ENCODE measurements around the gene ATG7. TPM values are rescaled to one million over a fixed set of nuclear protein-coding genes. Genes with fewer than 3 reads are reported as not detected.

Gene ATG7
- total RNA-seq, 1 donor from 2014 or later = 23.0 TPM

GRCh38 chr3:11304175-11304574 is 32.0 kb downstream of the ATG7 start:
- no peaks in the 10 kb centered on the region for H3K36me3 Mint-ChIP-seq (ENCODE audit: unreplicated experiment)
- TF ChIP-seq CTCF (IDR thresholded peaks at IDR 0.05; ENCODE audit: partially characterized antibody, unreplicated experiment) = no peak
- H3K9me3 Mint-ChIP-seq (ENCODE audit: unreplicated experiment) = no peaks in the 10 kb centered on the region
- H3K27me3 Mint-ChIP-seq (ENCODE audit: unreplicated experiment) = no peaks in the 10 kb centered on the region
- no peak overlapping the region for H3K4me3 Mint-ChIP-seq (ENCODE audit: unreplicated experiment)
- no peak overlapping the region for H3K27ac Mint-ChIP-seq (ENCODE audit: unreplicated experiment)
- H3K4me1 Mint-ChIP-seq (ENCODE audit: low read depth, unreplicated experiment) = peaks cover 5% of the 10 kb centered on the region
- DNase-seq = no peak

GRCh38 chr3:11305509-11305908 is 33.3 kb downstream of the ATG7 start:
- Mint-ChIP-seq H3K27me3 (ENCODE audit: unreplicated experiment) (no peaks in the 10 kb centered on the region), H3K27ac (ENCODE audit: unreplicated experiment) (no peak overlapping the region), H3K4me1 (ENCODE audit: low read depth, unreplicated experiment) (peaks cover 5% of the 10 kb centered on the region), H3K9me3 (ENCODE audit: unreplicated experiment) (no peaks in the 10 kb centered on the region), H3K4me3 (ENCODE audit: unreplicated experiment) (no peak overlapping the region), H3K36me3 (ENCODE audit: unreplicated experiment) (no peaks in the 10 kb centered on the region)
- TF ChIP-seq CTCF (IDR thresholded peaks at IDR 0.05; ENCODE audit: partially characterized antibody, unreplicated experiment) = no peak
- no peak for DNase-seq

GRCh38 chr3:11306817-11307589 is 34.8 kb downstream of the ATG7 start:
- no peak for TF ChIP-seq CTCF (IDR thresholded peaks at IDR 0.05; ENCODE audit: partially characterized antibody, unreplicated experiment)

DNA sequence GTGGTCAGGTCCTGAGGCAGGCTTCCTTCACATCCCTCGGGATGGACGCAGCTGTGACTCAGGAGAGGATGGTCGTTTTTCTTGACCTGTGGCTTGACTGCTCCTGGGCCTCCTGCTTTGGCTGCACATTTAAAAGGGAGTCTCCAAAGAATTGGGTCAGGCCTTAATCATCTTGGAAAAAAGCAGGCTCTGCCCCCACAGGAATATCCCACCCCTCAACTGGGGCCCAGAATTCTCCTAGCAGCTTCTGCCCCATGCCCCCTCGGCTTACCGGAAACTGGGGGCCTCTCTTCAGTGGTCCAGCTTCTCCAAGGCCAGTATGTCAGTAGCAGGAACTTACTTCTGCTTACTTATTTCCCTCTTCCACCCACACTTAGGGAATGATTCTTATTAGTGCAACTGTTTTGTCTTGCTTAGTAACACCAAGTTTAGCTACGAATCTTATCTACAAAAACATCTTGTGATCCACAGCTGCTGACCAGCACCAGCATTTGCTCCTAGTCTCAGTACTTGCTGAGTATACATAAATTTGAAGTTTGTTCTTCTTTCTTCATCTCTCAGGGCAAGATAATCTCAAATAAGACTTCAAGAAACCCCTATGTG is 35.7 kb downstream of the ATG7 start:
- H3K36me3 Mint-ChIP-seq (ENCODE audit: unreplicated experiment) = no peaks in the 10 kb centered on the region
- H3K27ac Mint-ChIP-seq (ENCODE audit: unreplicated experiment) = no peak overlapping the region
- H3K4me3 Mint-ChIP-seq (ENCODE audit: unreplicated experiment) = no peak overlapping the region
- H3K27me3 Mint-ChIP-seq (ENCODE audit: unreplicated experiment) = no peaks in the 10 kb centered on the region
- no peaks in the 10 kb centered on the region for H3K9me3 Mint-ChIP-seq (ENCODE audit: unreplicated experiment)
- peaks cover 5% of the 10 kb centered on the region for H3K4me1 Mint-ChIP-seq (ENCODE audit: low read depth, unreplicated experiment)
- no peak for TF ChIP-seq CTCF (IDR thresholded peaks at IDR 0.05; ENCODE audit: partially characterized antibody, unreplicated experiment)
- DNase-seq = no peak

More at GRCh38 chr3:11306817-11307589, 34.8 kb downstream of the ATG7 start:
- H3K36me3 Mint-ChIP-seq (ENCODE audit: unreplicated experiment) = no peaks in the 10 kb centered on the region
- peaks cover 5% of the 10 kb centered on the region for H3K4me1 Mint-ChIP-seq (ENCODE audit: low read depth, unreplicated experiment)
- H3K27me3 Mint-ChIP-seq (ENCODE audit: unreplicated experiment) = no peaks in the 10 kb centered on the region
- no peak overlapping the region for H3K4me3 Mint-ChIP-seq (ENCODE audit: unreplicated experiment)
- H3K9me3 Mint-ChIP-seq (ENCODE audit: unreplicated experiment) = no peaks in the 10 kb centered on the region
- no peak for DNase-seq
- H3K27ac Mint-ChIP-seq (ENCODE audit: unreplicated experiment) = no peak overlapping the region

GRCh38 chr3:11310258-11310657 is 38.1 kb downstream of the ATG7 start:
- Mint-ChIP-seq H3K36me3 (ENCODE audit: unreplicated experiment) (no peaks in the 10 kb centered on the region), H3K27me3 (ENCODE audit: unreplicated experiment) (no peaks in the 10 kb centered on the region), H3K4me1 (ENCODE audit: low read depth, unreplicated experiment) (peaks cover 5% of the 10 kb centered on the region), H3K9me3 (ENCODE audit: unreplicated experiment) (no peaks in the 10 kb centered on the region), H3K4me3 (ENCODE audit: unreplicated experiment) (no peak overlapping the region), H3K27ac (ENCODE audit: unreplicated experiment) (no peak overlapping the region)
- TF ChIP-seq CTCF (IDR thresholded peaks at IDR 0.05; ENCODE audit: partially characterized antibody, unreplicated experiment) = no peak
- DNase-seq = no peak
